K562 (cell line): ENCODE results near the gene FES. TPM values are rescaled to one million over a fixed set of nuclear protein-coding genes. Genes with fewer than 3 reads are reported as not detected.

ENCODE experiments used
- L3MBTL2 ChIP-seq: fragments of 450-650 bp; IDR thresholded peaks from 2 replicates; pipeline ENCODE4 v1.6.1; 2016; ENCODE audit warnings: mild to moderate bottlenecking, moderate library complexity
- MIER1 ChIP-seq: fragments of 450-650 bp; IDR thresholded peaks from 2 replicates; pipeline ENCODE4 v1.6.1; 2016; ENCODE audit warnings: antibody characterized with exemption, mild to moderate bottlenecking, low read depth
- PHF8 ChIP-seq: fragments of 200-600 bp; sonication (generic); IDR thresholded peaks from 2 replicates; pipeline ENCODE4 v1.6.1; 2012; ENCODE audit warnings: mixed run types, mild to moderate bottlenecking, inconsistent platforms, low read length, moderate library complexity, borderline replicate concordance
- SIN3A ChIP-seq, 2 experiments: fragments of 150-350 bp in 1 of 2; IDR thresholded peaks; 2 replicates each; pipeline ENCODE4 v1.6.1; 2011 to 2016; ENCODE audit warnings: borderline replicate concordance in 2 of 2, low read depth in 2 of 2, low read length in 2 of 2, mild to moderate bottlenecking in 2 of 2, moderate library complexity in 2 of 2; ENCODE audit not compliant: control insufficient read depth in 1 of 2
- U2AF1 ChIP-seq: fragments of 200-400 bp; formaldehyde crosslinking; optimal IDR thresholded peaks from 2 replicates; pipeline ENCODE3; 2017; ENCODE audit warnings: mild to moderate bottlenecking, low read depth, low read length, moderate library complexity
- polyA plus RNA-seq, 8 experiments: library from polyadenylated mRNA; depleted of rRNA in 4 of 8; stranded (reverse) in 5 of 8; unstranded in 3 of 8; fragments of >200 nt; fragmentation: Nextera tagmentation in 2 of 8; fragmentation: Illumina TruSeq in 1 of 8; extraction: Ambion mirVana in 2 of 8; extraction: Trizol in 1 of 8; gene quantifications; 2 replicates each; pipeline versions ENCODE4 v1.2.1 to v1.2.3, GENCODE V29; 2011 to 2014; ENCODE audit warnings: inconsistent platforms in 1 of 8, missing spikeins in 1 of 8
- total RNA-seq, 7 experiments: library from RNA; depleted of rRNA in 6 of 7; stranded (reverse); fragments of >200 nt in 6 of 7; fragmentation: Illumina TruSeq in 2 of 7; extraction: Trizol in 2 of 7; gene quantifications; 2 replicates each; pipeline versions ENCODE4 v1.2.1 to v1.2.3, GENCODE V29; 2011 to 2021; ENCODE audit warnings: low replicate concordance in 1 of 7
- TF ChIP-seq, protein P1 (sequence below): fragments of 450-650 bp; IDR thresholded peaks from 2 replicates; pipeline ENCODE4 v1.6.1; 2016; ENCODE audit warnings: mild to moderate bottlenecking, moderate library complexity
- TF ChIP-seq, protein P2 (sequence below): sonication (generic); formaldehyde crosslinking; IDR thresholded peaks from 2 replicates; pipeline ENCODE4 v1.8.1; 2023; ENCODE audit warnings: mild to moderate bottlenecking, missing genetic modification reagents
- TF ChIP-seq, protein P3 (sequence below), 2 experiments: fragments of 450-650 bp; IDR thresholded peaks; 2 replicates each; pipeline ENCODE4 v1.6.1; 2018; ENCODE audit warnings: mild to moderate bottlenecking in 2 of 2, low read depth in 1 of 2; ENCODE audit not compliant: partially characterized antibody in 2 of 2

Gene FES
- total and polyA plus RNA-seq, 9 of the 15 experiments (the other 6 are each of a cell fraction or from before 2014, with no cell fraction given) = 0.38 to 2.6 (median 0.82) TPM

DNA sequence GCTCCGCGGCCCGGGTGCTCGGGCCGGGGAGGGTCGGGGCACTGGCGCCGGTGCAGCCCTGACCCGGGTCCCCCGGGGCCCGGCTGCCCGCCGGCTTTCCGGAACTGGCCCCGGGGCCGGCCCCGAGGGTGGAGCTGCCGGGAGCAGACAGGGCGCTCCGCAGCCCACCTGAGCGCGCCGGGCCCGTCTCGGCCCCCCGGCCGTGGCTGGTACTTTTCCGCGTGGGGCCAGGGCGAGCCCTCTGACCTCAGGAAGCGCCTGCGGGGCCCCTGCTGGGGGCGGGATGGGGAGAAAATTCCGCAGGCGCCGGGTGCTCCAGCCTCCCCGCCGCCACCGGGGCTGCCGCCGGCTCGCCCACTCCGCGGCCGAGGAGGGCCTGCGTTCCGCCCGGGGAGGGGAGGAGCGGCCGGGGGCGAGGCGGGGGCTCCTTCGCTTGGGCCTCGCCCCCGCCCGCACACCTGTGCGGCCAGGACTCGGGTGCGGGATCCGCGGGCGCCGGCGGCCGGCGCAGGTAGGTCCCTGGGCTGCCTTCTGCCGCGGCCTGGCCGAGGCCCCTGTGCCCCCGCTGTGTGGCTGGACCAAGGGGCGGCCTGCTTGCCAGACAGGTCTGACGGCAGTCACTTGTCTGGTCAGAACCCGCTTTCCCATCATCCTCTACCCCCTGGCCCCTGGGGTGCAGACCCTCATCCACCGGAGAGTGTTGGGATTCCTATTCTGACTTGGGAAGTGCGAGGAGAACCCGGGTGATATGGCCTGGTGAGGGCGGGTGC lies 12.4 kb upstream of the FES start (continued):
- TF ChIP-seq, protein P1, sequence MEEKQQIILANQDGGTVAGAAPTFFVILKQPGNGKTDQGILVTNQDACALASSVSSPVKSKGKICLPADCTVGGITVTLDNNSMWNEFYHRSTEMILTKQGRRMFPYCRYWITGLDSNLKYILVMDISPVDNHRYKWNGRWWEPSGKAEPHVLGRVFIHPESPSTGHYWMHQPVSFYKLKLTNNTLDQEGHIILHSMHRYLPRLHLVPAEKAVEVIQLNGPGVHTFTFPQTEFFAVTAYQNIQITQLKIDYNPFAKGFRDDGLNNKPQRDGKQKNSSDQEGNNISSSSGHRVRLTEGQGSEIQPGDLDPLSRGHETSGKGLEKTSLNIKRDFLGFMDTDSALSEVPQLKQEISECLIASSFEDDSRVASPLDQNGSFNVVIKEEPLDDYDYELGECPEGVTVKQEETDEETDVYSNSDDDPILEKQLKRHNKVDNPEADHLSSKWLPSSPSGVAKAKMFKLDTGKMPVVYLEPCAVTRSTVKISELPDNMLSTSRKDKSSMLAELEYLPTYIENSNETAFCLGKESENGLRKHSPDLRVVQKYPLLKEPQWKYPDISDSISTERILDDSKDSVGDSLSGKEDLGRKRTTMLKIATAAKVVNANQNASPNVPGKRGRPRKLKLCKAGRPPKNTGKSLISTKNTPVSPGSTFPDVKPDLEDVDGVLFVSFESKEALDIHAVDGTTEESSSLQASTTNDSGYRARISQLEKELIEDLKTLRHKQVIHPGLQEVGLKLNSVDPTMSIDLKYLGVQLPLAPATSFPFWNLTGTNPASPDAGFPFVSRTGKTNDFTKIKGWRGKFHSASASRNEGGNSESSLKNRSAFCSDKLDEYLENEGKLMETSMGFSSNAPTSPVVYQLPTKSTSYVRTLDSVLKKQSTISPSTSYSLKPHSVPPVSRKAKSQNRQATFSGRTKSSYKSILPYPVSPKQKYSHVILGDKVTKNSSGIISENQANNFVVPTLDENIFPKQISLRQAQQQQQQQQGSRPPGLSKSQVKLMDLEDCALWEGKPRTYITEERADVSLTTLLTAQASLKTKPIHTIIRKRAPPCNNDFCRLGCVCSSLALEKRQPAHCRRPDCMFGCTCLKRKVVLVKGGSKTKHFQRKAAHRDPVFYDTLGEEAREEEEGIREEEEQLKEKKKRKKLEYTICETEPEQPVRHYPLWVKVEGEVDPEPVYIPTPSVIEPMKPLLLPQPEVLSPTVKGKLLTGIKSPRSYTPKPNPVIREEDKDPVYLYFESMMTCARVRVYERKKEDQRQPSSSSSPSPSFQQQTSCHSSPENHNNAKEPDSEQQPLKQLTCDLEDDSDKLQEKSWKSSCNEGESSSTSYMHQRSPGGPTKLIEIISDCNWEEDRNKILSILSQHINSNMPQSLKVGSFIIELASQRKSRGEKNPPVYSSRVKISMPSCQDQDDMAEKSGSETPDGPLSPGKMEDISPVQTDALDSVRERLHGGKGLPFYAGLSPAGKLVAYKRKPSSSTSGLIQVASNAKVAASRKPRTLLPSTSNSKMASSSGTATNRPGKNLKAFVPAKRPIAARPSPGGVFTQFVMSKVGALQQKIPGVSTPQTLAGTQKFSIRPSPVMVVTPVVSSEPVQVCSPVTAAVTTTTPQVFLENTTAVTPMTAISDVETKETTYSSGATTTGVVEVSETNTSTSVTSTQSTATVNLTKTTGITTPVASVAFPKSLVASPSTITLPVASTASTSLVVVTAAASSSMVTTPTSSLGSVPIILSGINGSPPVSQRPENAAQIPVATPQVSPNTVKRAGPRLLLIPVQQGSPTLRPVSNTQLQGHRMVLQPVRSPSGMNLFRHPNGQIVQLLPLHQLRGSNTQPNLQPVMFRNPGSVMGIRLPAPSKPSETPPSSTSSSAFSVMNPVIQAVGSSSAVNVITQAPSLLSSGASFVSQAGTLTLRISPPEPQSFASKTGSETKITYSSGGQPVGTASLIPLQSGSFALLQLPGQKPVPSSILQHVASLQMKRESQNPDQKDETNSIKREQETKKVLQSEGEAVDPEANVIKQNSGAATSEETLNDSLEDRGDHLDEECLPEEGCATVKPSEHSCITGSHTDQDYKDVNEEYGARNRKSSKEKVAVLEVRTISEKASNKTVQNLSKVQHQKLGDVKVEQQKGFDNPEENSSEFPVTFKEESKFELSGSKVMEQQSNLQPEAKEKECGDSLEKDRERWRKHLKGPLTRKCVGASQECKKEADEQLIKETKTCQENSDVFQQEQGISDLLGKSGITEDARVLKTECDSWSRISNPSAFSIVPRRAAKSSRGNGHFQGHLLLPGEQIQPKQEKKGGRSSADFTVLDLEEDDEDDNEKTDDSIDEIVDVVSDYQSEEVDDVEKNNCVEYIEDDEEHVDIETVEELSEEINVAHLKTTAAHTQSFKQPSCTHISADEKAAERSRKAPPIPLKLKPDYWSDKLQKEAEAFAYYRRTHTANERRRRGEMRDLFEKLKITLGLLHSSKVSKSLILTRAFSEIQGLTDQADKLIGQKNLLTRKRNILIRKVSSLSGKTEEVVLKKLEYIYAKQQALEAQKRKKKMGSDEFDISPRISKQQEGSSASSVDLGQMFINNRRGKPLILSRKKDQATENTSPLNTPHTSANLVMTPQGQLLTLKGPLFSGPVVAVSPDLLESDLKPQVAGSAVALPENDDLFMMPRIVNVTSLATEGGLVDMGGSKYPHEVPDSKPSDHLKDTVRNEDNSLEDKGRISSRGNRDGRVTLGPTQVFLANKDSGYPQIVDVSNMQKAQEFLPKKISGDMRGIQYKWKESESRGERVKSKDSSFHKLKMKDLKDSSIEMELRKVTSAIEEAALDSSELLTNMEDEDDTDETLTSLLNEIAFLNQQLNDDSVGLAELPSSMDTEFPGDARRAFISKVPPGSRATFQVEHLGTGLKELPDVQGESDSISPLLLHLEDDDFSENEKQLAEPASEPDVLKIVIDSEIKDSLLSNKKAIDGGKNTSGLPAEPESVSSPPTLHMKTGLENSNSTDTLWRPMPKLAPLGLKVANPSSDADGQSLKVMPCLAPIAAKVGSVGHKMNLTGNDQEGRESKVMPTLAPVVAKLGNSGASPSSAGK = no peak
- TF ChIP-seq MIER1 = no peak
- no peak for TF ChIP-seq U2AF1
- TF ChIP-seq, protein P2, sequence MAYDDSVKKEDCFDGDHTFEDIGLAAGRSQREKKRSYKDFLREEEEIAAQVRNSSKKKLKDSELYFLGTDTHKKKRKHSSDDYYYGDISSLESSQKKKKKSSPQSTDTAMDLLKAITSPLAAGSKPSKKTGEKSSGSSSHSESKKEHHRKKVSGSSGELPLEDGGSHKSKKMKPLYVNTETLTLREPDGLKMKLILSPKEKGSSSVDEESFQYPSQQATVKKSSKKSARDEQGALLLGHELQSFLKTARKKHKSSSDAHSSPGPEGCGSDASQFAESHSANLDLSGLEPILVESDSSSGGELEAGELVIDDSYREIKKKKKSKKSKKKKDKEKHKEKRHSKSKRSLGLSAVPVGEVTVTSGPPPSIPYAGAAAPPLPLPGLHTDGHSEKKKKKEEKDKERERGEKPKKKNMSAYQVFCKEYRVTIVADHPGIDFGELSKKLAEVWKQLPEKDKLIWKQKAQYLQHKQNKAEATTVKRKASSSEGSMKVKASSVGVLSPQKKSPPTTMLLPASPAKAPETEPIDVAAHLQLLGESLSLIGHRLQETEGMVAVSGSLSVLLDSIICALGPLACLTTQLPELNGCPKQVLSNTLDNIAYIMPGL (CRISPR knock-in tag) = no peak
- no peak for TF ChIP-seq SIN3A (IDR thresholded peaks at IDR 0.05; ENCODE audit: borderline replicate concordance in 2 of 2, control insufficient read depth in 1 of 2, low read depth in 2 of 2, low read length in 2 of 2)
- peak; percentile 9; the same call in 1 of the 2 replicates for TF ChIP-seq PHF8
- no peak for TF ChIP-seq L3MBTL2
- TF ChIP-seq, protein P3, sequence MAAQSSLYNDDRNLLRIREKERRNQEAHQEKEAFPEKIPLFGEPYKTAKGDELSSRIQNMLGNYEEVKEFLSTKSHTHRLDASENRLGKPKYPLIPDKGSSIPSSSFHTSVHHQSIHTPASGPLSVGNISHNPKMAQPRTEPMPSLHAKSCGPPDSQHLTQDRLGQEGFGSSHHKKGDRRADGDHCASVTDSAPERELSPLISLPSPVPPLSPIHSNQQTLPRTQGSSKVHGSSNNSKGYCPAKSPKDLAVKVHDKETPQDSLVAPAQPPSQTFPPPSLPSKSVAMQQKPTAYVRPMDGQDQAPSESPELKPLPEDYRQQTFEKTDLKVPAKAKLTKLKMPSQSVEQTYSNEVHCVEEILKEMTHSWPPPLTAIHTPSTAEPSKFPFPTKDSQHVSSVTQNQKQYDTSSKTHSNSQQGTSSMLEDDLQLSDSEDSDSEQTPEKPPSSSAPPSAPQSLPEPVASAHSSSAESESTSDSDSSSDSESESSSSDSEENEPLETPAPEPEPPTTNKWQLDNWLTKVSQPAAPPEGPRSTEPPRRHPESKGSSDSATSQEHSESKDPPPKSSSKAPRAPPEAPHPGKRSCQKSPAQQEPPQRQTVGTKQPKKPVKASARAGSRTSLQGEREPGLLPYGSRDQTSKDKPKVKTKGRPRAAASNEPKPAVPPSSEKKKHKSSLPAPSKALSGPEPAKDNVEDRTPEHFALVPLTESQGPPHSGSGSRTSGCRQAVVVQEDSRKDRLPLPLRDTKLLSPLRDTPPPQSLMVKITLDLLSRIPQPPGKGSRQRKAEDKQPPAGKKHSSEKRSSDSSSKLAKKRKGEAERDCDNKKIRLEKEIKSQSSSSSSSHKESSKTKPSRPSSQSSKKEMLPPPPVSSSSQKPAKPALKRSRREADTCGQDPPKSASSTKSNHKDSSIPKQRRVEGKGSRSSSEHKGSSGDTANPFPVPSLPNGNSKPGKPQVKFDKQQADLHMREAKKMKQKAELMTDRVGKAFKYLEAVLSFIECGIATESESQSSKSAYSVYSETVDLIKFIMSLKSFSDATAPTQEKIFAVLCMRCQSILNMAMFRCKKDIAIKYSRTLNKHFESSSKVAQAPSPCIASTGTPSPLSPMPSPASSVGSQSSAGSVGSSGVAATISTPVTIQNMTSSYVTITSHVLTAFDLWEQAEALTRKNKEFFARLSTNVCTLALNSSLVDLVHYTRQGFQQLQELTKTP (IDR thresholded peaks at IDR 0.05; ENCODE audit: low read depth in 1 of 2, partially characterized antibody in 2 of 2) = no peak
